Adrenal gland (tissue), 12 donors: ENCODE measurements around the gene SRGAP3. TPM values are rescaled to one million over a fixed set of nuclear protein-coding genes. Genes with fewer than 3 reads are reported as not detected.

ENCODE experiments used
- DNase-seq, 7 donors: peaks; one replicate each; pipeline ENCODE4 v3.0.0-alpha.2; 2019 to 2020
- H3K27ac ChIP-seq, 5 donors: fragments of 200-600 bp; sonication (generic) in 4 of 5; 1 replicate in 3 of 5; 2 replicates in 2 of 5; pipeline versions ENCODE4 v1.5.1 to v1.8.0; 2016 to 2020; ENCODE audit warnings: mild to moderate bottlenecking in 1 of 5
- H3K27me3 ChIP-seq: fragments of 200-600 bp; 2 replicates; pipeline ENCODE4 v1.8.0; 2021
- H3K36me3 ChIP-seq, 2 donors: fragments of 200-600 bp; replicated peaks in 1 of 2; 1 replicate in 1 of 2; 2 replicates in 1 of 2; pipeline versions ENCODE4 v1.5.1 to v1.8.0; 2018 to 2022
- H3K4me1 ChIP-seq, 2 donors: fragments of 200-600 bp; replicated peaks in 1 of 2; 1 replicate in 1 of 2; 2 replicates in 1 of 2; pipeline versions ENCODE4 v1.5.1 to v1.8.0; 2018 to 2021
- H3K4me3 ChIP-seq, 4 donors: fragments of 200-600 bp; sonication (generic) in 3 of 4; one replicate each; pipeline ENCODE4 v1.5.1; 2016 to 2018
- H3K9me3 ChIP-seq, 3 donors: fragments of 200-600 bp; sonication (generic) in 1 of 3; replicated peaks in 1 of 3; 1 replicate in 2 of 3; 2 replicates in 1 of 3; pipeline versions ENCODE4 v1.5.1 to v1.8.0; 2016 to 2021
- POLR2A ChIP-seq, 2 donors: fragments of 450-650 bp; IDR thresholded peaks; one replicate each; pipeline ENCODE4 v1.6.1; 2017; ENCODE audit warnings: antibody characterized with exemption in 2 of 2, mild to moderate bottlenecking in 2 of 2, moderate library complexity in 1 of 2
- WGBS, 4 donors: extraction: QIAGEN DNeasy Blood & Tissue Kit in 2 of 4; methylation state at CpG; one replicate each; pipeline versions ENCODE4 v1.1.5 to v1.1.7; 2013 to 2017; 5-methylcytosine and 5-hydroxymethylcytosine counted together
- intact Hi-C, 2 donors: fragments of 100-400 bp; cut with DNase I; formaldehyde crosslinking; loops; one replicate each; pipeline versions ENCODE4 v1.14.1 to v1.15.0; 2022 to 2023
- polyA plus RNA-seq, 3 donors: library from polyadenylated mRNA; stranded (reverse); fragments of 200-250 nt in 2 of 3; fragments of 350-450 nt in 1 of 3; fragmentation: Illumina TruSeq in 1 of 3; extraction: RNeasy Lipid Tissue Mini Kit (QIAGEN cat#74804) in 1 of 3; gene quantifications; one replicate each; pipeline ENCODE4 v1.2.3, GENCODE V29; 2013 to 2014
- total RNA-seq, 9 donors: library from RNA; depleted of rRNA in 4 of 9; stranded (reverse); fragments of >200 nt in 4 of 9; fragments of 120-200 nt in 1 of 9; fragmentation: NEBNext Ultra II Directional in 1 of 9; extraction: Animal tissue kit (Norgen Biotek cat#: 25700) in 1 of 9; gene quantifications; one replicate each; pipeline versions ENCODE4 v1.1.0 to v1.2.4, GENCODE V29; 2013 to 2023
- TF ChIP-seq, protein P1 (sequence below), 6 experiments: fragments of 450-650 bp in 4 of 6; fragments of 200-600 bp in 2 of 6; sonication (generic) in 1 of 6; IDR thresholded peaks; 1 replicate in 5 of 6; 2 replicates in 1 of 6; pipeline versions ENCODE4 v1.5.1 to v1.8.0; 2016 to 2021; ENCODE audit warnings: antibody characterized with exemption in 6 of 6, mild to moderate bottlenecking in 2 of 6, moderate library complexity in 1 of 6
- donor health status: healthy with polysubstance abuse.
- donor health status: Bipolar disorder and iron deficiency.
- donor health status: DM: yes; HTN: yes; CAD: no.
- donor health status: DM: no; HTN: no; CAD: no.
- donor health status: DM: no; HTN: no; CAD: no.
- donor health status: DM: yes; HTN: yes; CAD: no.

SRGAP3 gene
- total and polyA plus RNA-seq, 12 donors, result 3.3 to 35.0 (median 17.8) TPM

GRCh38 chr3:9224490-9224889 is 25.0 kb downstream of the SRGAP3 start:
- H3K27ac ChIP-seq, result no peak overlapping the region
- no peaks in the 10 kb centered on the region for H3K27me3 ChIP-seq
- H3K9me3 ChIP-seq, result no peaks in the 10 kb centered on the region
- DNase-seq, result no peak
- TF ChIP-seq, protein P1, sequence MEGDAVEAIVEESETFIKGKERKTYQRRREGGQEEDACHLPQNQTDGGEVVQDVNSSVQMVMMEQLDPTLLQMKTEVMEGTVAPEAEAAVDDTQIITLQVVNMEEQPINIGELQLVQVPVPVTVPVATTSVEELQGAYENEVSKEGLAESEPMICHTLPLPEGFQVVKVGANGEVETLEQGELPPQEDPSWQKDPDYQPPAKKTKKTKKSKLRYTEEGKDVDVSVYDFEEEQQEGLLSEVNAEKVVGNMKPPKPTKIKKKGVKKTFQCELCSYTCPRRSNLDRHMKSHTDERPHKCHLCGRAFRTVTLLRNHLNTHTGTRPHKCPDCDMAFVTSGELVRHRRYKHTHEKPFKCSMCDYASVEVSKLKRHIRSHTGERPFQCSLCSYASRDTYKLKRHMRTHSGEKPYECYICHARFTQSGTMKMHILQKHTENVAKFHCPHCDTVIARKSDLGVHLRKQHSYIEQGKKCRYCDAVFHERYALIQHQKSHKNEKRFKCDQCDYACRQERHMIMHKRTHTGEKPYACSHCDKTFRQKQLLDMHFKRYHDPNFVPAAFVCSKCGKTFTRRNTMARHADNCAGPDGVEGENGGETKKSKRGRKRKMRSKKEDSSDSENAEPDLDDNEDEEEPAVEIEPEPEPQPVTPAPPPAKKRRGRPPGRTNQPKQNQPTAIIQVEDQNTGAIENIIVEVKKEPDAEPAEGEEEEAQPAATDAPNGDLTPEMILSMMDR (IDR thresholded peaks at IDR 0.05), result peak in 2 of 6 experiments; percentile 14 to 18
- TF ChIP-seq POLR2A (IDR thresholded peaks at IDR 0.05), result no peak
- WGBS, 4 donors, result 74 to 83% (median 79%) methylated on average over 5 of the region's 5 CpGs
- no peak overlapping the region for H3K4me3 ChIP-seq
- intact Hi-C loops, result no loop called here
- H3K4me1 ChIP-seq, result peaks cover 5 to 29% of the 10 kb centered on the region in 2 donors
- no peaks in the 10 kb centered on the region for H3K36me3 ChIP-seq

DNA sequence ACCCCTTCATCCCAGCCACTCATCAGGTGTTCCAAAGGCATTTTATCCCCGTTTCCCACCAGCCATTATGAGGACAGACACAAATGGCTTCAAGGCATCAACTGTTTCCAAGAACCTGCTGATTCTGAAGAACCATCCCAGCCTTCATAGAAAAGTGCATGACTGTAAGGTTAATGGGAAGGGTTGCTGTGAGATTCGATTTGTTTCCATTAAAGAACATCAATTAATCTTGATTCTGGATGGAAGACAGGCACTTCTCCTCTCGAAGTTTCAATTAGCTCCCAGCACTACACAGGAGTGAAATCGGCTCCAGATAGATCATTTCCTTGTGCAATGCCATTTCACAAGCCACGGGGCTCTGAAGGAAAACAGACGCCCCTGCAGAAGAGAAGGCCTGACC is 25.8 kb downstream of the SRGAP3 start:
- no peak for DNase-seq
- 71 to 78% (median 76%) methylated on average over 6 of the region's 6 CpGs for WGBS, 4 donors
- intact Hi-C loops, result no loop called here
- no peaks in the 10 kb centered on the region for H3K9me3 ChIP-seq
- no peaks in the 10 kb centered on the region for H3K27me3 ChIP-seq
- H3K4me1 ChIP-seq, result peaks cover 0 to 23% of the 10 kb centered on the region in 2 donors
- no peak overlapping the region for H3K4me3 ChIP-seq
- no peak overlapping the region for H3K27ac ChIP-seq
- TF ChIP-seq, protein P1 (IDR thresholded peaks at IDR 0.05), result no peak
- TF ChIP-seq POLR2A (IDR thresholded peaks at IDR 0.05), result no peak
- H3K36me3 ChIP-seq, result no peaks in the 10 kb centered on the region

GRCh38 chr3:9222956-9223639 is 26.3 kb downstream of the SRGAP3 start:
- WGBS, 4 donors, result 61 to 88% (median 75%) methylated on average over 2 of the region's 2 CpGs
- Histone ChIP-seq H3K36me3 (no peaks in the 10 kb centered on the region), H3K4me3 (no peak overlapping the region), H3K9me3 (no peaks in the 10 kb centered on the region), H3K27me3 (no peaks in the 10 kb centered on the region), H3K4me1 (peaks cover 0 to 23% of the 10 kb centered on the region in 2 donors), H3K27ac (no peak overlapping the region)
- intact Hi-C loops, result no loop called here
- DNase-seq, result no peak
- TF ChIP-seq, protein P1 (IDR thresholded peaks at IDR 0.05), result no peak
- no peak for TF ChIP-seq POLR2A (IDR thresholded peaks at IDR 0.05)

- intact Hi-C loops, result no loop called here
- no peak for TF ChIP-seq POLR2A (IDR thresholded peaks at IDR 0.05)
- TF ChIP-seq, protein P1 (IDR thresholded peaks at IDR 0.05), result no peak
- no peaks in the 10 kb centered on the region for H3K27me3 ChIP-seq
- no peak for DNase-seq
- WGBS, 4 donors, result 68 to 97% (median 80%) methylated on average over 2 of the region's 2 CpGs
- no peak overlapping the region for H3K4me3 ChIP-seq
- H3K9me3 ChIP-seq, result no peaks in the 10 kb centered on the region
- H3K27ac ChIP-seq, result no peak overlapping the region
- H3K36me3 ChIP-seq, result no peaks in the 10 kb centered on the region
- H3K4me1 ChIP-seq, result peaks cover 0 to 23% of the 10 kb centered on the region in 2 donors
Observed at GRCh38 chr3:9222049-9222448, 27.4 kb downstream of the SRGAP3 start.
